ENCODE data around the gene ADORA2B. TPM values are rescaled to one million over a fixed set of nuclear protein-coding genes. Genes with fewer than 3 reads are reported as not detected.

Gene ADORA2B
- total RNA-seq, 4 donors from 2014 or later = 35.3 to 55.3 (median 45.5) TPM

DNA sequence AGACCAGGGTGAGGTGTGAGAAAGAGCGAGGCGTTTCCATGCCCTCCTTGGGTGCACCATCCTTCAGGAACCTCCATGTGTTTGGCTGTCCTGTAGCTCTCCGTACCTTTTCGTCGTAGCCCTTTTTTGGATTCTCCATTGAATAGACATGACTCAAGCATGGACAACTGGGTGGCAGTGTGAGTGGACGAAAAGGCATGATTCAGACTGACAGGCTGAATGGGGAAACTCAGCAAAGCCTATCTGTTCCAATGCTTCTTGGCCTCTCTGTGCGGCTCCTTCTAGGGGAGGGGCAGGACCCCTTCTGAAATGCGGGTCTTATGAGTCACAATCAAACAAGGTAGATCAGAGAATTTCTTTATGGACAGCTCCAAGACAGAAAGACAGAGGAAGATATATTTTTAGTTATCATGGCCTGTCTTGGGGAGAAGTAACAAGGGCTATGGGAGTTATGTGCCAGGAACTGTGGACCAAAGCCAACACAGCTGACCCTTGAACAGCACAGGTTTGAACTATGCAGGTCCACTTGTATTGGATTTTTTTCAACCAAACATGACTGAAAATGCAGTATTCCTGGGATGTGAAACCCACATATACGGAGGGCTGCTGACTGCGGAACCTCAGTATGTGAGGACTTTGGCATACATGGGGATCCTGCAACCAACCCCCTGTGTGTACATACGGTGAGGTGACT lies 22.9 kb downstream of the ADORA2B start:
- TF ChIP-seq, protein P1, sequence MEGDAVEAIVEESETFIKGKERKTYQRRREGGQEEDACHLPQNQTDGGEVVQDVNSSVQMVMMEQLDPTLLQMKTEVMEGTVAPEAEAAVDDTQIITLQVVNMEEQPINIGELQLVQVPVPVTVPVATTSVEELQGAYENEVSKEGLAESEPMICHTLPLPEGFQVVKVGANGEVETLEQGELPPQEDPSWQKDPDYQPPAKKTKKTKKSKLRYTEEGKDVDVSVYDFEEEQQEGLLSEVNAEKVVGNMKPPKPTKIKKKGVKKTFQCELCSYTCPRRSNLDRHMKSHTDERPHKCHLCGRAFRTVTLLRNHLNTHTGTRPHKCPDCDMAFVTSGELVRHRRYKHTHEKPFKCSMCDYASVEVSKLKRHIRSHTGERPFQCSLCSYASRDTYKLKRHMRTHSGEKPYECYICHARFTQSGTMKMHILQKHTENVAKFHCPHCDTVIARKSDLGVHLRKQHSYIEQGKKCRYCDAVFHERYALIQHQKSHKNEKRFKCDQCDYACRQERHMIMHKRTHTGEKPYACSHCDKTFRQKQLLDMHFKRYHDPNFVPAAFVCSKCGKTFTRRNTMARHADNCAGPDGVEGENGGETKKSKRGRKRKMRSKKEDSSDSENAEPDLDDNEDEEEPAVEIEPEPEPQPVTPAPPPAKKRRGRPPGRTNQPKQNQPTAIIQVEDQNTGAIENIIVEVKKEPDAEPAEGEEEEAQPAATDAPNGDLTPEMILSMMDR (IDR thresholded peaks at IDR 0.05) = no peak
- TF ChIP-seq EP300 (IDR thresholded peaks at IDR 0.05) (no peak), POLR2AphosphoS5 (IDR thresholded peaks at IDR 0.05) (no peak), POLR2A (IDR thresholded peaks at IDR 0.05) (no peak)
- H3K4me1 ChIP-seq = peaks cover 32% of the 10 kb centered on the region
- no peak overlapping the region for H3K4me3 ChIP-seq
- H3K9me3 ChIP-seq = no peaks in the 10 kb centered on the region
- H3K27me3 ChIP-seq = no peaks in the 10 kb centered on the region
- DNase-seq (ENCODE audit: low spot score in 2 of 2) = no peak
- no peaks in the 10 kb centered on the region for H3K36me3 ChIP-seq
- no peak overlapping the region for H3K27ac ChIP-seq
- 86% methylated on average over 11 of the region's 11 CpGs for WGBS

DNA sequence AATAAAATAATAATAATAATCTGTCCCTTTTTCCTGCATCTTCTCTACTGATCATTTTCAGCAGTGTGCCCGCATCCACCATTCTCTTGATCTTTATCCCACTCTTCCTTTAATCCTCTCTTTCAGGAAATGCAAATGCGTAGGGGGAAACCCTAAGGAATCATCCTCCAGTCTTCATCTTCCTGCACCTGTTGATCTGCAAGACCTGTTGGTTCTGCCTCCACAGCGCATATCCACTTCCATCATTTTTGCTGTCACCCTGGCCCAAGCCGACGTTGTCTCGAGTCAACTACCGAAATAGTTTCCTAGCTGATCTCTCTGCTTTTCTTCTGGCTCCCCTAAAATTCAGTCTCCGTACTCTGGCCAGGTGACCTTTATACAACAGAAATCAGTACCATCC lies 24.5 kb downstream of the ADORA2B start:
- no peak overlapping the region for H3K4me3 ChIP-seq
- no peak for DNase-seq (ENCODE audit: low spot score in 2 of 2)
- WGBS = 98% methylated on average over 8 of the region's 8 CpGs
- H3K4me1 ChIP-seq = peaks cover 25% of the 10 kb centered on the region
- H3K36me3 ChIP-seq = no peaks in the 10 kb centered on the region
- H3K9me3 ChIP-seq = no peaks in the 10 kb centered on the region
- no peaks in the 10 kb centered on the region for H3K27me3 ChIP-seq
- H3K27ac ChIP-seq = no peak overlapping the region
- TF ChIP-seq, protein P1 (IDR thresholded peaks at IDR 0.05) = no peak

DNA sequence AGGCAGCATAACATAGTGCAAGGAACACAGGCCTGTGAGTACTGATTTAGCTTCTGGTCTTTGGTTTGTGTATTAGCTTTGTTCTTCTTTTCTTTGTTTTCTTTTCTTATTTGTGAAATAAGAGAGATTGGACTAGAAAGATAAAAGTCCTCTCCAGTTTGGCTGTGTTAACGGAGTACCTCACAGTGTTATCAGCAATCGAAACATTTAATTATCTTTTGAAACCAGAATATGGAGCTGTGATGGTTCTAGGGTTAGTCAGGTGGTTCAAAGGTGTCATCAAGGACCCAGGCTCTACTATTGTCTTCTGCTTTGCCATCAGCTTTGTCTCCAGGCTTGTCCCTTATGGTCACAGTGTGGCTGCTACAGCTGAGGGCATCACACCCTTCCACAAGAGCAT lies 25.6 kb downstream of the ADORA2B start:
- no peak for TF ChIP-seq POLR2A (IDR thresholded peaks at IDR 0.05)
- no peak for TF ChIP-seq EP300 (IDR thresholded peaks at IDR 0.05)

DNA sequence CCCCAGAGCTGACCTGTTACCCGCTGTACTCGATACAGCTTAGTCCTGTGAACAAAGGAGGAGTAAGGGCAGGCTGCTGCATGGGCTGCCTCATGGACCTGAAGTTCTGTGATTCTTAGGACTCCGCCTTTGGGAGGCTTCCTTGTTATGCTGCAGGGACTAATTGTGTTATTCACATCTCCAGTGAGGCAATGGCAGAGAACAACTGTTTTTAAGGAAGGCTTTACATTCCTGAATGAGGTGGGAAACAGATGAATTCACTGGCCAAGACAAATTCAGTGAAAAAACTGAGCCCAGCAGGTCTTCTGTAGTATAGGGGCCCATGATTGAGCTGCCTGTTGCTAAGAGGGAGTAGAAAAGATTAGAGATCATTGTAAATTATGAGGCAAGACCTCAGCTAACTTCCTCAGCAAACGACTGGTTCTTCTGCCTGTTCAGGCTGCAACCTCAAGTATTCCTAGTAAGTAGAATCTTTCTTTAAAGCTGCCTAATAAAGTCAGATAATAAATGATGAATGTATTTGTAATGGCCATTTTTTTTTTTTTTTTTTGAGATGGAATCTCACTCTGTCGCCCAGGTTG lies 26.3 kb downstream of the ADORA2B start:
- Histone ChIP-seq H3K9me3 (no peaks in the 10 kb centered on the region), H3K27me3 (no peaks in the 10 kb centered on the region), H3K36me3 (peaks cover 6% of the 10 kb centered on the region), H3K4me3 (no peak overlapping the region), H3K27ac (no peak overlapping the region), H3K4me1 (peaks cover 13% of the 10 kb centered on the region)
- TF ChIP-seq, protein P1 (IDR thresholded peaks at IDR 0.05) = no peak
- TF ChIP-seq POLR2A (IDR thresholded peaks at IDR 0.05) (no peak), EP300 (IDR thresholded peaks at IDR 0.05) (no peak), POLR2AphosphoS5 (IDR thresholded peaks at IDR 0.05) (no peak)
- WGBS = 77% methylated on average over 5 of the region's 5 CpGs
- DNase-seq (ENCODE audit: low spot score in 2 of 2) = no peak

More for the DNA sequence above, 25.6 kb downstream of the ADORA2B start:
- 97% methylated on average over 2 of the region's 2 CpGs for WGBS
- DNase-seq (ENCODE audit: low spot score in 2 of 2) = no peak
- H3K4me3 ChIP-seq = no peak overlapping the region
- no peaks in the 10 kb centered on the region for H3K9me3 ChIP-seq
- H3K36me3 ChIP-seq = peaks cover 6% of the 10 kb centered on the region
- no peak overlapping the region for H3K27ac ChIP-seq
- peaks cover 20% of the 10 kb centered on the region for H3K4me1 ChIP-seq
- no peaks in the 10 kb centered on the region for H3K27me3 ChIP-seq

DNA sequence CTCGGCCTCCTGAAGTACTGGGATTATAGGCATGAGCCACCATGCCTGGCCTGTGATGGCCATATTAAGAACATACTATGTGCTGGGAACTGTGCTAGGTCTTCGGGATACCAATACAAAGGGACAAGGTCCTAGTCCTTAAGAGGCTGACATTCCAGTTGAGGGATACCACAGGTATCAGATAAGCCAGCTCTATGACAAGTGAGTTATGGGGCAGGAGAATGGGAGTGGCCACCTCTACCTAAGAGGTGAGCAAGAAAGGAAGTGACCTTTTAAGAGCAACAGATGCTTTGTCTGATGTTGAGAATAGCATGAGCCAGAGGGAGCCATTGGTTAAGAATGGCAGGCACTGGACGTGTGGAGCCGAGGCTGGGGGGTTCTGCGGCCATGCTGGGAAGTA lies 27.0 kb downstream of the ADORA2B start:
- no peaks in the 10 kb centered on the region for H3K9me3 ChIP-seq
- H3K36me3 ChIP-seq = peaks cover 12% of the 10 kb centered on the region
- DNase-seq (ENCODE audit: low spot score in 2 of 2) = no peak
- no peak overlapping the region for H3K27ac ChIP-seq
- 89% methylated on average over 4 of the region's 5 CpGs for WGBS
- H3K4me3 ChIP-seq = no peak overlapping the region
- no peaks in the 10 kb centered on the region for H3K27me3 ChIP-seq
- TF ChIP-seq POLR2AphosphoS5 (IDR thresholded peaks at IDR 0.05) (no peak), POLR2A (IDR thresholded peaks at IDR 0.05) (no peak), EP300 (IDR thresholded peaks at IDR 0.05) (no peak)
- TF ChIP-seq, protein P1 (IDR thresholded peaks at IDR 0.05) = no peak
- peaks cover 6% of the 10 kb centered on the region for H3K4me1 ChIP-seq
